ENCODE results near the gene RNF214. TPM values are rescaled to one million over a fixed set of nuclear protein-coding genes. Genes with fewer than 3 reads are reported as not detected.

Gene RNF214
- total and polyA plus RNA-seq, 2 of the 13 experiments (the other 11 are each of a cell fraction or from before 2014, with no cell fraction given), result 10.7 to 12.6 TPM

DNA sequence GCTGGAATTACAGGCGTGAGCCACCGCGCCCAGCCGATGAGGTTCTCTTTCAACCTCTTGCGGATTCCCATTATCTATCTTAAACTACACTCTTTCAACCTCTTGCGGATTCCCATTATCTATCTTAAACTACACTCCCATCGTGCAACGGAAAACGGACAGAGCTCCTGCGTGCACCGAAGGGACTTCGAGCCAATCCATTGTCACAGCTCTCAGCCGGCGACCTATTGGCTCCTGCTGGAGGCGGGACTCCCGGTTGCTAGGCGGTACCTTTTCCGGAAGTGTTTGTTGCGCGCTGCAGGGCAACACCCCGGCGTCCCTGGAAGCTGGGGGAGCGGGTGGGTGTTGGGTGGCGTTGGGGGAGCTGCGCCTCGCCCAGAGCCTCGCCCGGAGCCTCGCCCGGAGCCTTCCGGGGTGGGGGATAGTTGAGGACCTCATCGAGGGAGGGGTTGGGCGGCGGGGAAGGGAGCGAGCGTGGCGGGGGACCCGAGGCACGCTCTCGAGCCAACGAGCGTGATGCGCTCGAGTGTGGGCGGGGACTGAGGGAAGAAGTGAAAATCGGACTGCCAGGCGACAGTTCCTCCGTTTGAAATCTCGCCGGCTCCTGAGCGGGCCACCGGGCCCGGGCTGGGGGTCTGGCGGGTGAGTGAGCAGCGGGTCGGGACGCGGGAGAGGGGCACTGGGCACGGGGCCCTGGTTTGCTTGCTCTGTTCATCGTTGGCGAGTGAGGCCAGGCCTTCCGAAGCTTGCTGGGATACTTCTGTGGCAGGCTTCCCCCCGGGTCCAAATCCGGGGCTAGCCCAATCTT lies 95.3 kb downstream of the RNF214 start, which contains the start of gene CEP164 (continued):
- TF ChIP-seq ZNF772 (CRISPR knock-in tag; IDR thresholded peaks at IDR 0.05) (no peak), ZEB1 (IDR thresholded peaks at IDR 0.05; ENCODE audit: insufficient replicate concordance, low read depth) (no peak), ZNF879 (CRISPR knock-in tag; IDR thresholded peaks at IDR 0.05) (no peak), ZNF383 (CRISPR knock-in tag; IDR thresholded peaks at IDR 0.05; ENCODE audit: borderline replicate concordance) (no peak), SRSF4 (IDR thresholded peaks at IDR 0.05; ENCODE audit: low read depth, low read length, poor library complexity, severe bottlenecking) (no peak), ZBTB2 (CRISPR knock-in tag; IDR thresholded peaks at IDR 0.05; ENCODE audit: low read depth) (peak; percentile 46; the same call in 1 of the 2 replicates), ZNF160 (CRISPR knock-in tag; IDR thresholded peaks at IDR 0.05) (no peak), DMTF1 (CRISPR knock-in tag; IDR thresholded peaks at IDR 0.05) (no peak), GABPA (IDR thresholded peaks at IDR 0.05; ENCODE audit: low read depth, low read length) (peak; percentile 76), GABPA (CRISPR knock-in tag; IDR thresholded peaks at IDR 0.05; ENCODE audit: low read depth) (peak; percentile 93), PCBP2 (optimal IDR thresholded peaks at IDR 0.05; ENCODE audit: low read depth, low read length, poor library complexity, severe bottlenecking) (no peak), ZNF597 (CRISPR knock-in tag; IDR thresholded peaks at IDR 0.05) (no peak), NBN (conservative IDR thresholded peaks at IDR 0.05) (no peak), ZSCAN31 (CRISPR knock-in tag; IDR thresholded peaks at IDR 0.05; ENCODE audit: low read depth) (peak; percentile 80), WIZ (CRISPR knock-in tag; IDR thresholded peaks at IDR 0.05) (no peak)
- TF ChIP-seq, protein P1, sequence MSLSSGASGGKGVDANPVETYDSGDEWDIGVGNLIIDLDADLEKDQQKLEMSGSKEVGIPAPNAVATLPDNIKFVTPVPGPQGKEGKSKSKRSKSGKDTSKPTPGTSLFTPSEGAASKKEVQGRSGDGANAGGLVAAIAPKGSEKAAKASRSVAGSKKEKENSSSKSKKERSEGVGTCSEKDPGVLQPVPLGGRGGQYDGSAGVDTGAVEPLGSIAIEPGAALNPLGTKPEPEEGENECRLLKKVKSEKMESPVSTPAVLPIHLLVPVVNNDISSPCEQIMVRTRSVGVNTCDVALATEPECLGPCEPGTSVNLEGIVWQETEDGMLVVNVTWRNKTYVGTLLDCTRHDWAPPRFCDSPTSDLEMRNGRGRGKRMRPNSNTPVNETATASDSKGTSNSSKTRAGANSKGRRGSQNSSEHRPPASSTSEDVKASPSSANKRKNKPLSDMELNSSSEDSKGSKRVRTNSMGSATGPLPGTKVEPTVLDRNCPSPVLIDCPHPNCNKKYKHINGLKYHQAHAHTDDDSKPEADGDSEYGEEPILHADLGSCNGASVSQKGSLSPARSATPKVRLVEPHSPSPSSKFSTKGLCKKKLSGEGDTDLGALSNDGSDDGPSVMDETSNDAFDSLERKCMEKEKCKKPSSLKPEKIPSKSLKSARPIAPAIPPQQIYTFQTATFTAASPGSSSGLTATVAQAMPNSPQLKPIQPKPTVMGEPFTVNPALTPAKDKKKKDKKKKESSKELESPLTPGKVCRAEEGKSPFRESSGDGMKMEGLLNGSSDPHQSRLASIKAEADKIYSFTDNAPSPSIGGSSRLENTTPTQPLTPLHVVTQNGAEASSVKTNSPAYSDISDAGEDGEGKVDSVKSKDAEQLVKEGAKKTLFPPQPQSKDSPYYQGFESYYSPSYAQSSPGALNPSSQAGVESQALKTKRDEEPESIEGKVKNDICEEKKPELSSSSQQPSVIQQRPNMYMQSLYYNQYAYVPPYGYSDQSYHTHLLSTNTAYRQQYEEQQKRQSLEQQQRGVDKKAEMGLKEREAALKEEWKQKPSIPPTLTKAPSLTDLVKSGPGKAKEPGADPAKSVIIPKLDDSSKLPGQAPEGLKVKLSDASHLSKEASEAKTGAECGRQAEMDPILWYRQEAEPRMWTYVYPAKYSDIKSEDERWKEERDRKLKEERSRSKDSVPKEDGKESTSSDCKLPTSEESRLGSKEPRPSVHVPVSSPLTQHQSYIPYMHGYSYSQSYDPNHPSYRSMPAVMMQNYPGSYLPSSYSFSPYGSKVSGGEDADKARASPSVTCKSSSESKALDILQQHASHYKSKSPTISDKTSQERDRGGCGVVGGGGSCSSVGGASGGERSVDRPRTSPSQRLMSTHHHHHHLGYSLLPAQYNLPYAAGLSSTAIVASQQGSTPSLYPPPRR (CRISPR knock-in tag; IDR thresholded peaks at IDR 0.05; ENCODE audit: borderline replicate concordance), result 0 out of 2 replicates have a peak, but pooled peaks have one; percentile 19
- TF ChIP-seq, protein P2, sequence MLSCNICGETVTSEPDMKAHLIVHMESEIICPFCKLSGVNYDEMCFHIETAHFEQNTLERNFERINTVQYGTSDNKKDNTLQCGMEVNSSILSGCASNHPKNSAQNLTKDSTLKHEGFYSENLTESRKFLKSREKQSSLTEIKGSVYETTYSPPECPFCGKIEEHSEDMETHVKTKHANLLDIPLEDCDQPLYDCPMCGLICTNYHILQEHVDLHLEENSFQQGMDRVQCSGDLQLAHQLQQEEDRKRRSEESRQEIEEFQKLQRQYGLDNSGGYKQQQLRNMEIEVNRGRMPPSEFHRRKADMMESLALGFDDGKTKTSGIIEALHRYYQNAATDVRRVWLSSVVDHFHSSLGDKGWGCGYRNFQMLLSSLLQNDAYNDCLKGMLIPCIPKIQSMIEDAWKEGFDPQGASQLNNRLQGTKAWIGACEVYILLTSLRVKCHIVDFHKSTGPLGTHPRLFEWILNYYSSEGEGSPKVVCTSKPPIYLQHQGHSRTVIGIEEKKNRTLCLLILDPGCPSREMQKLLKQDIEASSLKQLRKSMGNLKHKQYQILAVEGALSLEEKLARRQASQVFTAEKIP (CRISPR knock-in tag; IDR thresholded peaks at IDR 0.05; ENCODE audit: borderline replicate concordance), result no peak

Measured in HepG2 (cell line).